HepG2 (cell line): ENCODE results near the gene KIF26B.

Experiments
- EP300 ChIP-seq, 3 experiments: sonication (generic) in 1 of 3; formaldehyde crosslinking in 1 of 3; IDR thresholded peaks; 2 replicates each; pipeline versions ENCODE4 v1.5.1 to v1.6.1; 2011 to 2020; ENCODE audit warnings: low read depth in 2 of 3, low read length in 2 of 3, borderline replicate concordance in 1 of 3, improper control_type of control experiment in 1 of 3, mild to moderate bottlenecking in 1 of 3, missing genetic modification reagents in 1 of 3, moderate library complexity in 1 of 3
- GLI4 ChIP-seq: sonication (generic); formaldehyde crosslinking; IDR thresholded peaks from 2 replicates; pipeline ENCODE4 v1.5.1; 2020; ENCODE audit warnings: missing genetic modification reagents, mild to moderate bottlenecking, moderate library complexity, borderline replicate concordance
- KDM1A ChIP-seq: IDR thresholded peaks from 2 replicates; pipeline ENCODE4 v1.6.1; 2016; ENCODE audit warnings: missing compliant biosample characterization
- MXI1 ChIP-seq: IDR thresholded peaks from 3 replicates; pipeline ENCODE4 v1.6.1; 2012; ENCODE audit warnings: low read depth, low read length, inconsistent platforms, borderline replicate concordance
- NFE2L1 ChIP-seq: sonication (generic); formaldehyde crosslinking; IDR thresholded peaks from 2 replicates; pipeline ENCODE4 v1.4.0; 2020; ENCODE audit warnings: missing genetic modification reagents, mild to moderate bottlenecking, borderline replicate concordance
- SMARCE1 ChIP-seq: fragments of 450-650 bp; IDR thresholded peaks from 2 replicates; pipeline ENCODE4 v1.6.1; 2017; ENCODE audit warnings: borderline replicate concordance
- SUZ12 ChIP-seq: fragments of 150-350 bp; IDR thresholded peaks from 2 replicates; pipeline ENCODE4 v1.6.1; 2014; ENCODE audit warnings: low read depth, low read length
- ZNF282 ChIP-seq: fragments of 450-650 bp; IDR thresholded peaks from 2 replicates; pipeline ENCODE4 v1.6.1; 2018; ENCODE audit not compliant: partially characterized antibody
- ZNF570 ChIP-seq: sonication (generic); formaldehyde crosslinking; IDR thresholded peaks from 2 replicates; pipeline ENCODE4 v1.4.0; 2020; ENCODE audit warnings: mild to moderate bottlenecking, missing genetic modification reagents, borderline replicate concordance
- ZNF589 ChIP-seq: sonication (generic); formaldehyde crosslinking; conservative IDR thresholded peaks from 2 replicates; pipeline ENCODE4 v1.8.0; 2022; ENCODE audit warnings: mild to moderate bottlenecking, moderate library complexity, missing genetic modification reagents
- TF ChIP-seq, protein P1 (sequence below): IDR thresholded peaks from 2 replicates; pipeline ENCODE4 v1.6.1; 2016
- TF ChIP-seq, protein P2 (sequence below): sonication (generic); formaldehyde crosslinking; IDR thresholded peaks from 2 replicates; pipeline ENCODE4 v1.8.1; 2023; ENCODE audit warnings: mild to moderate bottlenecking, missing genetic modification reagents
- TF ChIP-seq, protein P3 (sequence below): sonication (generic); formaldehyde crosslinking; IDR thresholded peaks from 2 replicates; pipeline ENCODE4 v1.5.0; 2020; ENCODE audit warnings: mild to moderate bottlenecking, missing genetic modification reagents, moderate library complexity
- TF ChIP-seq, protein P4 (sequence below): IDR thresholded peaks from 2 replicates; pipeline ENCODE4 v1.6.1; 2012; ENCODE audit warnings: inconsistent platforms

DNA sequence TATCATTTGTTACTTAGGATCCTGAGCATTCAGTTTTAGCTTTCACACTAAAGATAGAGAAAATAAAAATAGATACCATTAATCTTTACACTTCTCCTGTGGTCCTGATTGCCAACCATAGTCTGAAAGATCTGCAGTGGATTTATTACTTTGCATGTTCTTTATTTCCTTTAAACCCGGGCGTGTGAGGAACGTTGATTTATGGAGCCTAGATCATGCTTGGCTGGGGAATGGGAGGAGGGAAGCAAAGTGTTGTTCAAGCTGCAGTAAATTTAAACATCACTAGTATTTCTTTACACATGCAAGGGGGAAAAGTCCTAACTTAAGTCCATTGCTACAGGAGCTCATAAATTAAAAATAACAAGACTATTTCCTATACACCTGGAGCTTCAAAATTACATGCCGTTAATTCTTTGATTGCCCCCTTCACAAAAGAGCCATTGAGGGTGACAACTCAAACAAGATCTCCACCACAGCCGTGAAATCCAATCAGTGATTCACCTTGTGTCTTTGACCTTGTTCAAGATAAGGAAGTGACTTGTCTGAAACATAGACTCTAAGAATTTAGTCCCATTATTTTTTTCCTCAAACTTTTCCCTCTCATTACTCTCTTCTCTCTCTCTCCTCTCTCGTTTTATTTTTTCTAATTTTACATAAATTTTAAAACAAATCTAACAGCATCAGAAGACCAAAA, 282.7 kb downstream of the KIF26B start:
- no peak for TF ChIP-seq NFE2L1 (CRISPR knock-in tag)
- no peak for TF ChIP-seq SUZ12
- TF ChIP-seq, protein P1, sequence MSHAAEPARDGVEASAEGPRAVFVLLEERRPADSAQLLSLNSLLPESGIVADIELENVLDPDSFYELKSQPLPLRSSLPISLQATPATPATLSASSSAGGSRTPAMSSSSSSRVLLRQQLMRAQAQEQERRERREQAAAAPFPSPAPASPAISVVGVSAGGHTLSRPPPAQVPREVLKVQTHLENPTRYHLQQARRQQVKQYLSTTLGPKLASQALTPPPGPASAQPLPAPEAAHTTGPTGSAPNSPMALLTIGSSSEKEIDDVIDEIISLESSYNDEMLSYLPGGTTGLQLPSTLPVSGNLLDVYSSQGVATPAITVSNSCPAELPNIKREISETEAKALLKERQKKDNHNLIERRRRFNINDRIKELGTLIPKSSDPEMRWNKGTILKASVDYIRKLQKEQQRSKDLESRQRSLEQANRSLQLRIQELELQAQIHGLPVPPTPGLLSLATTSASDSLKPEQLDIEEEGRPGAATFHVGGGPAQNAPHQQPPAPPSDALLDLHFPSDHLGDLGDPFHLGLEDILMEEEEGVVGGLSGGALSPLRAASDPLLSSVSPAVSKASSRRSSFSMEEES (CRISPR knock-in tag), result no peak
- TF ChIP-seq, protein P2, sequence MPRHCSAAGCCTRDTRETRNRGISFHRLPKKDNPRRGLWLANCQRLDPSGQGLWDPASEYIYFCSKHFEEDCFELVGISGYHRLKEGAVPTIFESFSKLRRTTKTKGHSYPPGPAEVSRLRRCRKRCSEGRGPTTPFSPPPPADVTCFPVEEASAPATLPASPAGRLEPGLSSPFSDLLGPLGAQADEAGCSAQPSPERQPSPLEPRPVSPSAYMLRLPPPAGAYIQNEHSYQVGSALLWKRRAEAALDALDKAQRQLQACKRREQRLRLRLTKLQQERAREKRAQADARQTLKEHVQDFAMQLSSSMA (CRISPR knock-in tag), result no peak
- TF ChIP-seq ZNF570 (CRISPR knock-in tag), result no peak
- no peak for TF ChIP-seq ZNF589
- TF ChIP-seq, protein P3, sequence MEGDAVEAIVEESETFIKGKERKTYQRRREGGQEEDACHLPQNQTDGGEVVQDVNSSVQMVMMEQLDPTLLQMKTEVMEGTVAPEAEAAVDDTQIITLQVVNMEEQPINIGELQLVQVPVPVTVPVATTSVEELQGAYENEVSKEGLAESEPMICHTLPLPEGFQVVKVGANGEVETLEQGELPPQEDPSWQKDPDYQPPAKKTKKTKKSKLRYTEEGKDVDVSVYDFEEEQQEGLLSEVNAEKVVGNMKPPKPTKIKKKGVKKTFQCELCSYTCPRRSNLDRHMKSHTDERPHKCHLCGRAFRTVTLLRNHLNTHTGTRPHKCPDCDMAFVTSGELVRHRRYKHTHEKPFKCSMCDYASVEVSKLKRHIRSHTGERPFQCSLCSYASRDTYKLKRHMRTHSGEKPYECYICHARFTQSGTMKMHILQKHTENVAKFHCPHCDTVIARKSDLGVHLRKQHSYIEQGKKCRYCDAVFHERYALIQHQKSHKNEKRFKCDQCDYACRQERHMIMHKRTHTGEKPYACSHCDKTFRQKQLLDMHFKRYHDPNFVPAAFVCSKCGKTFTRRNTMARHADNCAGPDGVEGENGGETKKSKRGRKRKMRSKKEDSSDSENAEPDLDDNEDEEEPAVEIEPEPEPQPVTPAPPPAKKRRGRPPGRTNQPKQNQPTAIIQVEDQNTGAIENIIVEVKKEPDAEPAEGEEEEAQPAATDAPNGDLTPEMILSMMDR (CRISPR knock-in tag), result no peak
- no peak for TF ChIP-seq EP300 (IDR thresholded peaks at IDR 0.05; ENCODE audit: low read depth in 2 of 2, low read length in 2 of 2)
- no peak for TF ChIP-seq EP300 (CRISPR knock-in tag; IDR thresholded peaks at IDR 0.05; ENCODE audit: borderline replicate concordance)
- no peak for TF ChIP-seq KDM1A (CRISPR knock-in tag)
- TF ChIP-seq, protein P4, sequence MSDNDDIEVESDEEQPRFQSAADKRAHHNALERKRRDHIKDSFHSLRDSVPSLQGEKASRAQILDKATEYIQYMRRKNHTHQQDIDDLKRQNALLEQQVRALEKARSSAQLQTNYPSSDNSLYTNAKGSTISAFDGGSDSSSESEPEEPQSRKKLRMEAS, result no peak
- TF ChIP-seq MXI1, result no peak
- no peak for TF ChIP-seq GLI4 (CRISPR knock-in tag)
- TF ChIP-seq ZNF282, result no peak
- TF ChIP-seq SMARCE1, result no peak
